NCI-H1417 (cell line): ENCODE measurements around the gene DYNLT5.
"Not testable (repeated sequence)": the region's sequence is repeated elsewhere in the genome, so short reads cannot be mapped to it uniquely, and the experiment has no call there.

Source experiments
- DNase-seq, 3 experiments: peaks; one replicate each; lab custom pipeline; 2025; lab: John Stamatoyannopoulos, UW

DYNLT5 gene

GRCh38 chr1:66750577-66750976, 1.7 kb upstream of the DYNLT5 start:
- DNase-seq, result no peak

DNA sequence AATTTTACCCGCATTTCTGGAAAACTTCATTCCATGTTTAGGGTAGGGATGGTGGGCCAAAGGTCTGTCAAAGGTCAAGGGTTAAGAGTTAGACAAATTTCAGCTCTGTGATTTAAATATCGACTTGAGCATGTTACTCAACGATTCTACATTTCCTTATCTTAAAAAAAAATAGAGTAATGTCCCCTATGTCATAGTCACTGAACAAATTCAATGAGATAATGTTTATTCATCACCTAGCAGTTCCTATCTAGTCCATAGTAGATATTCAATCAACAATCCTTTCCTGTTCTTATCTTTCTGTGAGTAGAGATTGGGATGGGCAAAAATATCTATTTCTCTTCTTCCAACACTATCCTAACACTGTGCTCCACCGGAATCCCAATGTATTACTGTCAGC, 1.1 kb upstream of the DYNLT5 start:
- no peak for DNase-seq

- no peak for DNase-seq
Observed at GRCh38 chr1:66752671-66753371, 562 bp downstream of the DYNLT5 start.

- no peak for DNase-seq
Observed at GRCh38 chr1:66757722-66758240, 5.5 kb downstream of the DYNLT5 start.

DNA sequence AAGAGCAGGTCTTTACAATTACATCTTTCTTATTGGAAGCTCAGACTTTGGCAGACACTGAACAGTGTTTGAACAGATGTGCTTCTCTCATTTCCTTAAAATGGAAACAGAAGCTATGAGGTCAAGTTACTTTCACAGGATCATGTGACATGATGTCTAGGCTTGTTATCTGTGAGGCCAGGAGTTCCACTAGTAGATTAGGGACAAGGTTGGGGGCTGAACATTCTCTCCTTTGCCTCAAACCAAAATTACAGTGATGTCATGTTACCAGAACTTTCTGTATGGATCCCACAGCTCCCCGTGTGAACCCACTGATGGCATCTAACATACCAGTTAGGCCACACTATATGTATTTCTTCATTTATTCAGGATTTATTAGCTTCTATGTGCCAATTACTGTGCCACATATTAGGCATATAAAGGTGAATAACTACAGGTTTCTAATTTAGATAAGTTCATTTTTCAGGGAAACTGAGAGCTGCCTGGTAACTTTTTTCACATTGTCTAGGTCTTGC, 6.0 kb downstream of the DYNLT5 start:
- peak in 1 of 3 experiments; percentile 18 for DNase-seq

- no peak for DNase-seq
Observed at GRCh38 chr1:66760506-66760905, 8.2 kb downstream of the DYNLT5 start.

DNA sequence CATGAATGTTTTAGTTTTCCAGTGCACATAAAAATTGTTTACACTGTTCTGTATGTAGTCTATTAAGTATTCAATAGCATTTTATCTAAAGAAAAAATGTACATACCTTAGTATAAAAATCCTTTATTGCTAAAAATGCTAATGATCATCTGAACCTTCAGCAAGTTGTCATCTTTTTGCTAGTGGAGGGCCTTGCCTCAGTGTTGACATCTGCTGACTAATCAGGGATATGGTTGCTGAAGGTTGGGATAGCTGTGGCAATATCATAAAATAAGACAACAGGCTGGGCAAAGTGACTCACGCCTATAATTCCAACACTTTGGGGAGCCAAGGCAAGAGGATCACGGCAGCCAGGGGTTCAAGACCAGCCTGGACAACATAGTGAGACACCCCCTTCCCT, 9.0 kb downstream of the DYNLT5 start:
- DNase-seq, result no peak

DNA sequence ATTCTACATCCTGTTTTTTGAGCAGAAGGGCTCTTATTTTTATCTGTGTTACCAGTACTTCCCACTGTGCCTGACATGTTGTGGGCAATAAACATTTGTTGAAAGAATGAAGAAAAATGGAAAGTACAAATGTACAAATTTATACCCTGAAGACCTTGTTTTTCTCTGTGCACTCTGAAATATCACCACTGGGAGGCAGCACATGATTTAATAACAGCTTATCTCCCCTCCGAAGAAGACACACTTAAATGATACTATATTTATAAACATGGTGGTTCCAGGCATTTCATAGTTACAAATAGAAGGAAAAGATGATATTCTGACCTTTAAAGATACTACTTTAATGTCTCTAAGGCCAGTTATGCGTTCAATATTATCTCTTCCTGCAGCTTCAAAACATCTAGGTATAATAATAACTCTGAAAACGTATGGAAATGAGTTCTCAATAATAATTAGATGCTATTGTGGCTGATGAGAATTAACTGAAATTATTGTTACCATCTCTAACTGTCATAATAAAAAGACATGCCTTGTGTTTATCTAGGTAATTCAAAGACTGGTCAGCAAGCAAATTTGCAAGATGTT, 12.8 kb downstream of the DYNLT5 start:
- peak; percentile 47 to 82 (median 67) for DNase-seq

DNA sequence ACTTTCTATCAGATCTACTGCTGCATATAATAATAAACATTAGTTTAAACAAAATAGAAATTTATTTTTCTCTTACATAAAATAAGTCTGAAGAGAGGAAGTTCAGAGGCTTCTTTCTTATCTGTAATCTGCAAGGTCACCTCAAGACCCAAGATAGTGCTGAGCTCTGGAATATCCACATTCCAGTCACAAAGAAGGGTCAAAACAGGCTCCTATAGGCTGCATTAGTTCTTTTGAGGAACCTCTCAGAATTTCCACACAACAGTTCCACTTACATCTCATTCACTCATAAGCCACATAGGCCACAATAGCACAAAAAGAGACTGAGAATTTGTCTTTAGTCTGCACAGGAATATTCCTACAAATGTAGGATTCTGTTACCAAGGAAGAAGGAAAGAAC, 15.4 kb downstream of the DYNLT5 start:
- no peak for DNase-seq

DNA sequence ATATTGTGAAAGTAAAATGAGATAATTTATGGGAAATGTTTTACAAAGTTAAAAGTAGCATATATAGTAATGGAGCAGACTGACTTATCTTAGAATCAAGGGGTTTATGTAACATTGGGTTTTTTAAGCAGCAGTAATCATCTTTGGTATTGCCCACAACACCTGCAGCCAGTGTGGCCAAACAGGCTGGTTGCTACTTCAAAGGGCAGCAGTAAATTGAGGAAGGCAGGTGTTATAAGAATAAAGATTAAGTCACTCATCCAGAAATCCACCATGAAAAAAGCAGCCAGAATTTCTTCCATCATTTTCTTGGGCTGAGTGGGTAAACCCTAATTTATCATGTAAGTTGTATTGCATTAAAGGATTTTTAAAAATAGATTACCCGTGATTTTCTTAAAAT, 16.7 kb downstream of the DYNLT5 start:
- peak in 1 of 3 experiments; percentile 64 for DNase-seq

GRCh38 chr1:66769512-66770229, 17.4 kb downstream of the DYNLT5 start:
- DNase-seq, result peak; percentile 28 to 63 (median 59)

GRCh38 chr1:66770240-66770639, 18.0 kb downstream of the DYNLT5 start:
- no peak for DNase-seq

- DNase-seq, result peak; percentile 27 to 67 (median 59)
Observed at GRCh38 chr1:66770694-66771093, 18.4 kb downstream of the DYNLT5 start.

- no peak for DNase-seq
Observed at GRCh38 chr1:66773227-66773626, 21.0 kb downstream of the DYNLT5 start.

DNA sequence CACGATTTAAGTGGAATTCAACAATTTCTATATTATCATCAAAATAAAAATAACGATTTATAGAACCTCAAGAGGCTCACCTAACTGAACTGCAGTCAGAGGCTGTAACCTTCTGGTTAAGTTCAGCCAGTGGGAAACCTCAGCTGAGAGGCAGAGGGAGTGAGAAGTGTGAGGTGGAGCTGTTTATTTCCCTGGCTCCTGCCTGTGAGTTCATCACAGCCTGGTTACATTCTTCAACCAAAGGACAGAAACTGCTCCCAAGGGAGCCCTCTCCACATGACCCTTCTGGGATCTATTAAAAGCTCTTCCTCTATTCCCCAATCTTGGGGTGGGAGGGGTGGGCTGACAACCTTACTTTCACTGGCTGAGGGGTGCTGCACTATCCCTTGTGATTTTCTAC, 22.2 kb downstream of the DYNLT5 start:
- DNase-seq, result peak in 2 of 3 experiments; percentile 16 to 60

- DNase-seq, result no peak
Observed at GRCh38 chr1:66775646-66776045, 23.4 kb downstream of the DYNLT5 start.

- peak; percentile 78 to 97 (median 85) for DNase-seq
Observed at GRCh38 chr1:66777831-66778230, 25.6 kb downstream of the DYNLT5 start.

DNA sequence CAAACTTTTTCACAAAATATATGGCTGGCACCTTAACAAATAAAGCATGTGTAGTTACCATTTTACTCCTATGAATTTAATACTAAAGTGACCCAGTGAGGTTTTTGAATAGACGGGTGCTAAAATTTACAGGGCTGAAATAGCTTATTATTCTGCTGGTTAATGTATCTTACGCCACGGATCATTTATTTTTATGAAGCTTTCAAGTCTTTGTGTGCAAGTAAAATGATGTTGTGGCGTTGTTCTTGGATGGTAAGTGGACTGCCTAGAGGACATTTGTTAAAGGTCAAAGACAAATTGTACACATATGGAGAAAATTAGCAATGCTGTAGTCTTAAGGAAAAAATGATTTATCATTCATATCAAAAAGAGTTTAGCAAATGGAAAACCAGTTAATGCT, 26.0 kb downstream of the DYNLT5 start:
- peak; percentile 72 to 96 (median 94) for DNase-seq

DNA sequence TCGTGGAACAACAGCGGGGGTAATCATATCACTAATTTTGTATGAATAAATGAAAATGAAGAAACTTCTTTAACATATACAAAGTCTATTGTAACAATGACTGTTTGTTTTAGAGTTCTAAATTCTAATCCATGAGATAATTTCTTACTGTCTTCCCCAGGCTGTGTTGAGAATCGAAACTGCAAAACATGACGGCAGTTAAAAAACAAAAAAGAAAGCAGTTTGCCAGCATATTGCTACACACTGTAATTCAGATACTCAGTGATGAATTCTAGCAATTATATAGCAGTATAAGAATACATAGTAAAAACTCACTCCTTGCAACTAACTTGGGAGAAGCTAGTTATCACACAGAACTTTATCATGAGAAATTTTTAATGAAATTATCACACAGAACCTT, 26.7 kb downstream of the DYNLT5 start:
- no peak for DNase-seq

- DNase-seq, result peak in 2 of 3 experiments; percentile 18 to 45
Observed at GRCh38 chr1:66779475-66780078, 27.3 kb downstream of the DYNLT5 start.

DNA sequence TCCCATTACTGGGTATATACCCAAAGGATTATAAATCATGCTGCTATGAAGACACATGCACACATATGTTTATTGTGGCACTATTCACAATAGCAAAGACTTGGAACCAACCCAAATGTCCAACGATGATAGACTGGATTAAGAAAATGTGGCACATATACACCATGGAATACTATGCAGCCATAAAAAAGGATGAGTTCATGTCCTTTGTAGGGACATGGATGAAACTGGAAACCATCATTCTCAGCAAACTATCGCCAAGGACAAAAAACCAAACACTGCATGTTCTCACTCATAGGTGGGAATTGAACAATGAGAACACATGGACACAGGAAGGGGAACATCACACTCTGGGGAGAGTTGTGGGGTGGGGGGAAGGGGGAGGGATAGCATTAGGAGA, 33.5 kb downstream of the DYNLT5 start:
- DNase-seq, result not testable (repeated sequence)

GRCh38 chr1:66787641-66788040, 35.4 kb downstream of the DYNLT5 start:
- DNase-seq, result no peak
